ENCODE measurements around the gene HS3ST2. TPM values are rescaled to one million over a fixed set of nuclear protein-coding genes. Genes with fewer than 3 reads are reported as not detected.

Gene HS3ST2
- total RNA-seq, 1 experiment from 2014 or later = 0.24 TPM

DNA sequence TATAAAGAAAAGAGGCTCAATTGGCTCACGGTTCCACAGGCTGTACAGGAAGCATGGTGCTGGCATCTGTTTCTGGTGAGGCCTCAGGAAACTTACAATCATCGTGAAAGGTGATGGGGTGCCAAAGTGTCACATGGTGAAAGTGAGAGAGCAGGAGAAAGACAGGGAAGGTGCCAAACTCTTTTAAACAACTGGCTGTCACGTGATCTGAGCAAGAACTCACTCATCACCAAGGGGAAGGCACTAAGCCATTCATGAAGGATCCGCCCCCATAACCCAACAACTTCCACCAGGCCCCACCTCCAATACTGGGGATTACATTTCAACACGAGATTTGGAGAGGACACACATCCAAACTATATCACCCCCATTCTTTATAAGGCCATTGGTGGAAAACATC, 28.4 kb upstream of the HS3ST2 start:
- Histone ChIP-seq H3K4me1 (ENCODE audit: insufficient read depth, low read length, poor library complexity, severe bottlenecking) (peaks cover 4% of the 10 kb centered on the region), H3K27ac (ENCODE audit: low read depth, low read length, poor library complexity, severe bottlenecking) (no peak overlapping the region), H3K4me3 (ENCODE audit: low read depth, low read length, poor library complexity, severe bottlenecking) (no peak overlapping the region), H3K9me3 (ENCODE audit: low read depth, low read length, poor library complexity, severe bottlenecking) (no peaks in the 10 kb centered on the region), H3K27me3 (replicated peaks; ENCODE audit: insufficient read depth, low read depth, low read length, poor library complexity) (no peaks in the 10 kb centered on the region), H3K36me3 (ENCODE audit: insufficient read depth, low read length, poor library complexity, severe bottlenecking) (no peaks in the 10 kb centered on the region)
- no peak for DNase-seq (ENCODE audit: low spot score)
- intact Hi-C loops (cut with micrococcal nuclease; ENCODE audit: unreplicated experiment) = no loop called here
- BruUV-seq (replicated peaks) = no TSS peak
- POLR2A ChIA-PET (ENCODE audit: low non-redundant PET) = no interaction called here
- TF ChIP-seq EZH2 (IDR thresholded peaks at IDR 0.05; ENCODE audit: borderline replicate concordance, low read depth, low read length, poor library complexity, severe bottlenecking) = no peak
- TF ChIP-seq, protein P1, sequence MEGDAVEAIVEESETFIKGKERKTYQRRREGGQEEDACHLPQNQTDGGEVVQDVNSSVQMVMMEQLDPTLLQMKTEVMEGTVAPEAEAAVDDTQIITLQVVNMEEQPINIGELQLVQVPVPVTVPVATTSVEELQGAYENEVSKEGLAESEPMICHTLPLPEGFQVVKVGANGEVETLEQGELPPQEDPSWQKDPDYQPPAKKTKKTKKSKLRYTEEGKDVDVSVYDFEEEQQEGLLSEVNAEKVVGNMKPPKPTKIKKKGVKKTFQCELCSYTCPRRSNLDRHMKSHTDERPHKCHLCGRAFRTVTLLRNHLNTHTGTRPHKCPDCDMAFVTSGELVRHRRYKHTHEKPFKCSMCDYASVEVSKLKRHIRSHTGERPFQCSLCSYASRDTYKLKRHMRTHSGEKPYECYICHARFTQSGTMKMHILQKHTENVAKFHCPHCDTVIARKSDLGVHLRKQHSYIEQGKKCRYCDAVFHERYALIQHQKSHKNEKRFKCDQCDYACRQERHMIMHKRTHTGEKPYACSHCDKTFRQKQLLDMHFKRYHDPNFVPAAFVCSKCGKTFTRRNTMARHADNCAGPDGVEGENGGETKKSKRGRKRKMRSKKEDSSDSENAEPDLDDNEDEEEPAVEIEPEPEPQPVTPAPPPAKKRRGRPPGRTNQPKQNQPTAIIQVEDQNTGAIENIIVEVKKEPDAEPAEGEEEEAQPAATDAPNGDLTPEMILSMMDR (conservative IDR thresholded peaks at IDR 0.05; ENCODE audit: low read depth, low read length) = no peak
- CTCF ChIA-PET = no interaction called here

DNA sequence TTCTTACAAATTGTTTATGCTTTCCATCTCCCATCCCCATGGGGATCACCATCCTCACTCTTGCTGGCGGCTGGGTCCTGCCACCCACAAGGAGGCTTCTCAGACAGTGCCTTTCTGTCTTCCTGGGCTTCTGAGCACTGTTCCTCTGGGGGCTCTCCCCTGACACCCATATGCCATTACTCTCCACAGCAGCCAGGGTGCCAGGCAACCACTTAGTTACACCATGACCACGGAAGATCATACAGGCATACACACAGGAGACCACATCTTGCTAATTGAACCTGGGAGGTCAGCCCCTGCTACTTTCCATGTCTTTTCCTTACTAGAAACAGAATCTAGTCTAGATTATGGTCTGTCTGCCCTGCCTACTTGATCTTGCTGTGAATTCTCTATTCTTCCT, 27.7 kb upstream of the HS3ST2 start:
- Histone ChIP-seq H3K4me1 (ENCODE audit: insufficient read depth, low read length, poor library complexity, severe bottlenecking) (peaks cover 4% of the 10 kb centered on the region), H3K27me3 (replicated peaks; ENCODE audit: insufficient read depth, low read depth, low read length, poor library complexity) (no peaks in the 10 kb centered on the region), H3K9me3 (ENCODE audit: low read depth, low read length, poor library complexity, severe bottlenecking) (no peaks in the 10 kb centered on the region), H3K4me3 (ENCODE audit: low read depth, low read length, poor library complexity, severe bottlenecking) (no peak overlapping the region), H3K27ac (ENCODE audit: low read depth, low read length, poor library complexity, severe bottlenecking) (no peak overlapping the region), H3K36me3 (ENCODE audit: insufficient read depth, low read length, poor library complexity, severe bottlenecking) (no peaks in the 10 kb centered on the region)
- DNase-seq (ENCODE audit: low spot score) = no peak
- intact Hi-C loops (cut with micrococcal nuclease; ENCODE audit: unreplicated experiment) = no loop called here
- ChIA-PET POLR2A (ENCODE audit: low non-redundant PET) (no interaction called here), CTCF (no interaction called here)
- TF ChIP-seq, protein P1 (conservative IDR thresholded peaks at IDR 0.05; ENCODE audit: low read depth, low read length) = no peak
- no peak for TF ChIP-seq EZH2 (IDR thresholded peaks at IDR 0.05; ENCODE audit: borderline replicate concordance, low read depth, low read length, poor library complexity, severe bottlenecking)
- no TSS peak for BruUV-seq (replicated peaks)

DNA sequence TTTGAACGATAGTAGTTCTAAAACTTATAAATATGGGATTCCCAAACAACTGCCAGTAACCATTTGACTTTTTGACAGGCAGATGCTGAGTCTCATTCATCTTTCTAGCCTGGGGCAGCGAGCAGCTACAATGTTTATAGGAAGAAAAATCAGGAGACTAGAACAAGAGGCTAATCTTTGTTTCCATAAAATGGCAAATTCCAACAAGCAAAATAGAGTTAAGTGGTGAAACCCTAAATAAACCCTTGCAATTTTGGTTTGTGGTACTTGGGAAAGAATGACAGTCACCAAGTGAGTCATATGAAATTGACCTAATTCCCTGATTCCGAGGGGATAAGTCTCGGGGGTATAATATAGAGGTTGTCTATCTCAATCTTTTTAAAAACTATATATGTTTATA, 27.3 kb upstream of the HS3ST2 start:
- Histone ChIP-seq H3K9me3 (ENCODE audit: low read depth, low read length, poor library complexity, severe bottlenecking) (no peaks in the 10 kb centered on the region), H3K4me1 (ENCODE audit: insufficient read depth, low read length, poor library complexity, severe bottlenecking) (peaks cover 4% of the 10 kb centered on the region), H3K27ac (ENCODE audit: low read depth, low read length, poor library complexity, severe bottlenecking) (no peak overlapping the region), H3K36me3 (ENCODE audit: insufficient read depth, low read length, poor library complexity, severe bottlenecking) (no peaks in the 10 kb centered on the region), H3K27me3 (replicated peaks; ENCODE audit: insufficient read depth, low read depth, low read length, poor library complexity) (no peaks in the 10 kb centered on the region), H3K4me3 (ENCODE audit: low read depth, low read length, poor library complexity, severe bottlenecking) (no peak overlapping the region)
- intact Hi-C loops (cut with micrococcal nuclease; ENCODE audit: unreplicated experiment) = no loop called here
- no peak for DNase-seq (ENCODE audit: low spot score)
- no TSS peak for BruUV-seq (replicated peaks)
- TF ChIP-seq, protein P1 (conservative IDR thresholded peaks at IDR 0.05; ENCODE audit: low read depth, low read length) = no peak
- no peak for TF ChIP-seq EZH2 (IDR thresholded peaks at IDR 0.05; ENCODE audit: borderline replicate concordance, low read depth, low read length, poor library complexity, severe bottlenecking)
- POLR2A ChIA-PET (ENCODE audit: low non-redundant PET) = no interaction called here
- CTCF ChIA-PET = no interaction called here
